ENCODE measurements around the gene ARSJ. TPM values are rescaled to one million over a fixed set of nuclear protein-coding genes. Genes with fewer than 3 reads are reported as not detected.

Gene ARSJ
- total RNA-seq, 6 experiments from 2014 or later: 0.90 to 7.7 (median 2.3) TPM

DNA sequence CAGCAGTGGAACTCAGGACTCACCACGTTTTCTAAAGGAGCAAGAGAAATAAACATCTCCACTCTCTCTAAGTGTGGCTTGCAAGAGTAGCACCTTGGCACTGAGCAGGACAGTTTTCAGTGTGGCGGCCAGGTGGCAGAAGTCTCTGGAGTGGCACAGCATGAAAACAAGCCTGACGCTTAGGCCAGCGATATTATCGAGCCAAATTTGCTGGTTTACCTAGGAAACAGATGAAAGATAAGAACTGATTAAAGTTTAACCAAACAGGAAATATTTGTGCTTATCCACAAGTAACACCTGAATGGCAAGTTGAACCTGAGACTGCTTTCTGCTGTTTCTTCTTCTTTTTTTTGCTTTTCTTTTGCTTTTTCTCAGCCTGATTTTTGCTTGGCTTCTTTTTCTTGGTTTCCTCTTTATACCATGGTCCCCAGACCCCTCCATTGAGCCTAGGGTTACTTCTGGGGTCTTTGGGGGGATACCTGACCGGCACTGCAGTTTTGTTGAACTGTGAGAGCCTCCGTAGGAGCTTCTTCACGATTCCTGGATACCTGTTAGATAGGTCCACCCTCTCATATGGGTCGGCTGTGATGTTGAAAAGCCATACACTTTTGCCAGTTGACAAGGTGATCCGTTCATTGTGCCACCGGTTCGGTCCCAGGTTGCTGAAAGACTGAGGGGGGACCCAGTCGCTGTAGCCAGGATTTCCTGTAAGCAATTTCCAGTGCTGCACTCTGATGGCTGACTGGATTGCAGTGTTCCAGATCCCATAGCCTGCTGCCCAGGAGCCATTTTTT lies 77.3 kb downstream of the ARSJ start:
- intact Hi-C loops (cut with DNase I): no loop called here
- 18% methylated on average over 9 of the region's 13 CpGs for WGBS (ENCODE audit: insufficient coverage, low coverage, low lambda C conversion rate, missing lambda C conversion rate)
- ATAC-seq: peak; percentile 99 to 100 (median 100)

DNA sequence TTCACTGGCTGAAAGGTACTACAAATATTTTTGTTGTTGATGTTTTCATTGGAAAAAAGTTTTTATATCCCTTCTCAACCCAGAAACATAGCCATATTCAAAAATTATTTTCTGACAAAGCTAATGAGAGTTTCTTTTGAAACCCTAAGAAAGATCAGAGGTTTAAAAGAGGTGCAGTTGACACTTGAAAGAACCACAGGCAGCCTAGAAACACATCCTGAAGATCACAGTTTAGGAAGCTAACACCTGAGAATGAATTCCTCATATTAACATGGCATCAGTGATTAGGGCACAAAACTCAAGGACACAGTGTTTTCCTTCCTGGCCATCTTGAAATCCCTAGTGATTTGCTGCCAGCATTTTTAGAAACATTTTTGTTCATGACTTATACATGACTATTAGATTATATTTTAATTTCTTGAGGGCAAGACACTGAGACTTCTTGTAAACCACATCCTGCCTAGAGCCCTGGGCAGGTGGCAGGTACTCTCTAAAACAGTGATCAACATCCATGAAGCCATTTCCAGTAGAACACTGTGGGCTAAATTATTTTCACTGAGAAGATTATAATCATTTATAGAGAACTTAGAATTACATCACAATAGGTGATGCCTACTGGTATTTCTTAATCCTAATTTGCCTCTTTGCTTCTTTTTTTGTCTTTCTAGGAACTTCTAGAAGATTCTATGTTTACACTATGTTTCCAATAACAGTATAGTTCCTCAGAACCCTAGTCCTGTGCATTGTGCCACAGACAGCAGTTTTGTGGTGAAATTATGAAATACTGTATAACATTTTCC lies 80.0 kb downstream of the ARSJ start:
- H3K36me3 ChIP-seq: no peaks in the 10 kb centered on the region
- H3K4me1 ChIP-seq: peaks cover 0 to 4% (median 2%) of the 10 kb centered on the region in 4 donors
- ATAC-seq (no peak), DNase-seq (no peak)
- H3K4me3 ChIP-seq: no peak overlapping the region
- no peak overlapping the region for H3K27ac ChIP-seq
- intact Hi-C loops (cut with DNase I): no loop called here
- H3K9me3 ChIP-seq: no peaks in the 10 kb centered on the region
- no peaks in the 10 kb centered on the region for H3K27me3 ChIP-seq
- no peak for TF ChIP-seq POLR2A (IDR thresholded peaks at IDR 0.05)
- TF ChIP-seq, protein P1, sequence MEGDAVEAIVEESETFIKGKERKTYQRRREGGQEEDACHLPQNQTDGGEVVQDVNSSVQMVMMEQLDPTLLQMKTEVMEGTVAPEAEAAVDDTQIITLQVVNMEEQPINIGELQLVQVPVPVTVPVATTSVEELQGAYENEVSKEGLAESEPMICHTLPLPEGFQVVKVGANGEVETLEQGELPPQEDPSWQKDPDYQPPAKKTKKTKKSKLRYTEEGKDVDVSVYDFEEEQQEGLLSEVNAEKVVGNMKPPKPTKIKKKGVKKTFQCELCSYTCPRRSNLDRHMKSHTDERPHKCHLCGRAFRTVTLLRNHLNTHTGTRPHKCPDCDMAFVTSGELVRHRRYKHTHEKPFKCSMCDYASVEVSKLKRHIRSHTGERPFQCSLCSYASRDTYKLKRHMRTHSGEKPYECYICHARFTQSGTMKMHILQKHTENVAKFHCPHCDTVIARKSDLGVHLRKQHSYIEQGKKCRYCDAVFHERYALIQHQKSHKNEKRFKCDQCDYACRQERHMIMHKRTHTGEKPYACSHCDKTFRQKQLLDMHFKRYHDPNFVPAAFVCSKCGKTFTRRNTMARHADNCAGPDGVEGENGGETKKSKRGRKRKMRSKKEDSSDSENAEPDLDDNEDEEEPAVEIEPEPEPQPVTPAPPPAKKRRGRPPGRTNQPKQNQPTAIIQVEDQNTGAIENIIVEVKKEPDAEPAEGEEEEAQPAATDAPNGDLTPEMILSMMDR (IDR thresholded peaks at IDR 0.05): no peak

More for the DNA sequence above, 77.3 kb downstream of the ARSJ start:
- peak overlapping the region in 2 of 3 donors; percentile 35 to 37 for H3K27ac ChIP-seq
- TF ChIP-seq, protein P1 (IDR thresholded peaks at IDR 0.05): peak; percentile 63 to 73 (median 70)
- TF ChIP-seq POLR2A (IDR thresholded peaks at IDR 0.05): no peak
- DNase-seq: peak; percentile 77 to 88 (median 85)
- H3K36me3 ChIP-seq: no peaks in the 10 kb centered on the region
- peaks cover 0 to 4% (median 2%) of the 10 kb centered on the region in 4 donors for H3K4me1 ChIP-seq
- no peaks in the 10 kb centered on the region for H3K27me3 ChIP-seq
- H3K4me3 ChIP-seq: no peak overlapping the region
- H3K9me3 ChIP-seq: no peaks in the 10 kb centered on the region

DNA sequence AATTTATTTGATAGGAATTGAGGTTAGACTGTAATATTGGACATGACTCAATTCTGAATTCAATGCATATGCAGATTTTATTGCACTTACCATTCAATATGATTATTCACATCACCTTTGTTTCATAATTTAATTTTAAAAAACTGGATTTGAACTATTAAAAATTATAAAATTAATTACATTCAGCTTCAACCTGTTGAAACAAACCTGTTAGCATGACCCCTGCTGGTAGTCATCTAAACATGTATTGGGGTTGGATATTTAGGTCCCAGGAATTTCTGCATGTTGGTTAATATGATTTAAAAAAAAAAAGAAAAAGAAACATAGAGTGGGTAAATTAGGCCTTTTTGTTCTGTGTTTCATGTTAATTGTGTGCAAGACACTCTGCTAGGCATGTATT lies 85.9 kb downstream of the ARSJ start:
- H3K9me3 ChIP-seq: no peaks in the 10 kb centered on the region
- H3K27ac ChIP-seq: no peak overlapping the region
- no peak for TF ChIP-seq POLR2A (IDR thresholded peaks at IDR 0.05)
- TF ChIP-seq, protein P1 (IDR thresholded peaks at IDR 0.05): peak; percentile 32 to 45 (median 37)
- ATAC-seq (no peak), DNase-seq (no peak)
- H3K36me3 ChIP-seq: no peaks in the 10 kb centered on the region
- no peaks in the 10 kb centered on the region for H3K4me1 ChIP-seq
- H3K4me3 ChIP-seq: no peak overlapping the region
- no peaks in the 10 kb centered on the region for H3K27me3 ChIP-seq
- intact Hi-C loops (cut with DNase I): no loop called here

DNA sequence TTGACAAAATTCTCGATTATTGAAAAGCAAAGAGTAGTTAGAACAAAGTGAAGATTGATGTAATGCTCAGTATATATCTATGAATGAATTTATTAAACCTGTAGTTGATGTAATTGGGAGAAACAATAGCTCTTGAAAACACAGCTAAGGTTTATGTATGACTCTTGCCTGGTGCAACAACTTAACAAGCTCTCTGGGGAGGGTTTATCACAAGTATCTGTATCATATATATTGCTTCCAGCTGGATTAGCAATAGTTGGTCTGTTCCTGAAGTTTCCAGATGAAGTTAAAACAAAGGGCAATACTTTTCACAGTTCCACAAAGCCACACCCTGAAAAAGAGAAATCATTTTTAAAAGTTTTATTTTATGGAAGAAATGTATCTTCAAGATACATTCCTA lies 91.4 kb downstream of the ARSJ start:
- Histone ChIP-seq H3K27ac (no peak overlapping the region), H3K4me1 (no peaks in the 10 kb centered on the region), H3K9me3 (no peaks in the 10 kb centered on the region), H3K27me3 (no peaks in the 10 kb centered on the region), H3K4me3 (no peak overlapping the region), H3K36me3 (no peaks in the 10 kb centered on the region)
- DNase-seq: no peak
- TF ChIP-seq POLR2A (IDR thresholded peaks at IDR 0.05): no peak
- TF ChIP-seq, protein P1 (IDR thresholded peaks at IDR 0.05): no peak
- ATAC-seq: no peak
- WGBS (ENCODE audit: insufficient coverage, low coverage, low lambda C conversion rate, missing lambda C conversion rate): 40% methylated on average over 1 of the region's 1 CpG
- intact Hi-C loops (cut with DNase I): no loop called here

Measured in right lobe of liver (tissue), 6 donors.